ENCODE results near the gene FCGBP. TPM values are rescaled to one million over a fixed set of nuclear protein-coding genes. Genes with fewer than 3 reads are reported as not detected.

The FCGBP gene
- total RNA-seq, 1 experiment from 2014 or later = 0.08 TPM

Other genes starting within 250 kb of the FCGBP start
- gene LGALS14, start 230.2 kb downstream of the FCGBP start, total RNA-seq (2014; rRNA removed; shearing (Covaris generic)) = not detected in 2 replicates
- gene CLC, start 196.6 kb downstream of the FCGBP start, total RNA-seq (2014; rRNA removed; shearing (Covaris generic)) = not detected in 2 replicates
- not detected in 2 replicates for gene LEUTX, start 155.8 kb downstream of the FCGBP start, total RNA-seq (2014; rRNA removed; shearing (Covaris generic))
- gene DYRK1B, start 100.5 kb downstream of the FCGBP start, total RNA-seq (2014; rRNA removed; shearing (Covaris generic)) = 7.6 and 9.0 TPM in 2 replicates
- 188 and 191 TPM in 2 replicates for gene FBL, start 88.3 kb downstream of the FCGBP start, total RNA-seq (2014; rRNA removed; shearing (Covaris generic))
- gene PSMC4, start 36.5 kb upstream of the FCGBP start, total RNA-seq (2014; rRNA removed; shearing (Covaris generic)) = 162 and 174 TPM in 2 replicates
- gene ZNF546, start 62.4 kb upstream of the FCGBP start, total RNA-seq (2014; rRNA removed; shearing (Covaris generic)) = 2.0 and 6.4 TPM in 2 replicates
- gene ZNF780B, start 121.6 kb upstream of the FCGBP start, total RNA-seq (2014; rRNA removed; shearing (Covaris generic)) = 5.2 and 5.9 TPM in 2 replicates
- gene ZNF780A, start 156.3 kb upstream of the FCGBP start, total RNA-seq (2014; rRNA removed; shearing (Covaris generic)) = 16.9 and 19.0 TPM in 2 replicates